ENCODE measurements around the gene ANKRD27.

ANKRD27 gene

DNA sequence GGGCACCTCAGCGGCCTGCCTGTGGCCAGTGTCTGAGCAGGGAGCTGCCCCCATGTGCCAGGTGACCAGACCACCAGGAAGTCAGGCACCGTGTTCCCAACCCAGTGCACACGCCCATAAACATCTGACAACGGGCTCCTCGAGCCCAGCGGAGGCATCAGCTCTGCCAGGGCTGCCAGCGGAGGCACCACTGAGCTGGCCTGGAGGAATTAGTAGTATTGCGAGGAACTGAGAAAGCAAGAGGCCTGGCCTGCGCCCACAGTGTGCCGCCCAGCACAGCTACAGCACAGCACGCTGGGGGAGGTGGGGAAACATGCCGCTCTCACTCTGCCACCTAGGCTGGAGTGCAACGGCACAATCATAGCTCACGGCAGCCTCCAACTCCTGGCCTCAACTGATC is 44.6 kb downstream of the ANKRD27 start:
- Histone ChIP-seq H3K9me3 (ENCODE audit: control insufficient read depth, insufficient read depth, low read depth, low read length) (no peaks in the 10 kb centered on the region), H3K27me3 (ENCODE audit: control insufficient read depth, insufficient read depth, low read length) (no peaks in the 10 kb centered on the region), H3K36me3 (ENCODE audit: control insufficient read depth, insufficient read depth, low read length) (peaks cover 61% of the 10 kb centered on the region), H3K27ac (ENCODE audit: low read depth, low read length) (no peak overlapping the region), H3K4me1 (ENCODE audit: control insufficient read depth, insufficient read depth, low read length) (no peaks in the 10 kb centered on the region), H3K9ac (ENCODE audit: low read length) (no peak overlapping the region), H3K4me3 (ENCODE audit: low read depth, low read length) (no peak overlapping the region)

DNA sequence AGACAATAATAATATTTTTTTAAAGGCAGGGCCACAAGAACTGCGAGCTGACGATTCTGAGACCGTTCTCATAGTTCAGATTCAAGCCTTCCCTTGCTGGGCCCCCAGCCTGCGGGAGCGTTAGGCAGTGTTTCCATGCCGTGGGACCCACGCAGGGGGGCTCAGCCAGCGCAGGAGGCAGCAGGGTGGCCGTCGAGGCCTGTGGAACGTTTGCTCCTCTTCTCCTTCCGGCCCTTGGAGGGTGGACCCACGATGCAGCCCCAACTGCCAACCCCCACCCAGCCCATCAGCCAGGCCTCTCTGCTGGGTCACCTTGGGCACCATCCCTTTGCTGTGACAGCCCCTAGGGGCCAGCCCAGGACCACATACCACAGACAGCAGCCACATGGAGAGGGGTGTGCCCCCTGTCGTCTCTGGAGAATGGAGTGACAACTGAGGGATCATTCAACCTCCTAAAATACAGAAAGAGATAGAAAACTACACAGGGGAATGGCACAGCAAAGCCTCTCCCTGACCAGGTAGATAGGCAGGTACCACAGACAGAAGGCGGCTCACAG is 47.2 kb downstream of the ANKRD27 start:
- Histone ChIP-seq H3K36me3 (ENCODE audit: control insufficient read depth, insufficient read depth, low read length) (peaks cover 71% of the 10 kb centered on the region), H3K9me3 (ENCODE audit: control insufficient read depth, insufficient read depth, low read depth, low read length) (no peaks in the 10 kb centered on the region), H3K27ac (ENCODE audit: low read depth, low read length) (no peak overlapping the region), H3K4me1 (ENCODE audit: control insufficient read depth, insufficient read depth, low read length) (no peaks in the 10 kb centered on the region), H3K27me3 (ENCODE audit: control insufficient read depth, insufficient read depth, low read length) (no peaks in the 10 kb centered on the region), H3K4me3 (ENCODE audit: low read depth, low read length) (no peak overlapping the region), H3K9ac (ENCODE audit: low read length) (no peak overlapping the region)

DNA sequence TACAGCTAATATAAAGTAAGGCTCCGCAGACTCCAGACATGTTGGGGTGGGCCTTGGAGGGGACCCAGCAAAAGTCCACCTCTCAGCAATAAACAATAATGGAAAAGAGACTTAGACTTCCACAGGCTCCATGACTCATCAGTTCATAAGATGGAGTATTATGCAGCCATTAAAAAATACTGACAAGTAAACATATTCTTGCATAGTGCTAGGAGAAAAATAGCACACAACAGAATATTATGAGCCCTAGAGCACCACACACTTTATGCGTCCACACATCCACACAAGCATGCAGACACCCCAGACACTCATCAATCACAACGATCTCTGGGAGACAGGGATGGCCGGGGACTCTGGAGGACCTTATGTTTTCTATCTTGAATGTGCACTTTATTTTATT is 48.0 kb downstream of the ANKRD27 start:
- H3K9me3 ChIP-seq (ENCODE audit: control insufficient read depth, insufficient read depth, low read depth, low read length), result no peaks in the 10 kb centered on the region
- H3K4me3 ChIP-seq (ENCODE audit: low read depth, low read length), result no peak overlapping the region
- no peaks in the 10 kb centered on the region for H3K27me3 ChIP-seq (ENCODE audit: control insufficient read depth, insufficient read depth, low read length)
- no peak overlapping the region for H3K27ac ChIP-seq (ENCODE audit: low read depth, low read length)
- no peaks in the 10 kb centered on the region for H3K4me1 ChIP-seq (ENCODE audit: control insufficient read depth, insufficient read depth, low read length)
- H3K9ac ChIP-seq (ENCODE audit: low read length), result no peak overlapping the region
- H3K36me3 ChIP-seq (ENCODE audit: control insufficient read depth, insufficient read depth, low read length), result peaks cover 78% of the 10 kb centered on the region

GRCh38 chr19:32624410-32624809 is 50.6 kb downstream of the ANKRD27 start:
- Histone ChIP-seq H3K9me3 (ENCODE audit: control insufficient read depth, insufficient read depth, low read depth, low read length) (no peaks in the 10 kb centered on the region), H3K4me3 (ENCODE audit: low read depth, low read length) (no peak overlapping the region), H3K27ac (ENCODE audit: low read depth, low read length) (no peak overlapping the region), H3K9ac (ENCODE audit: low read length) (no peak overlapping the region), H3K36me3 (ENCODE audit: control insufficient read depth, insufficient read depth, low read length) (peaks cover 74% of the 10 kb centered on the region), H3K4me1 (ENCODE audit: control insufficient read depth, insufficient read depth, low read length) (no peaks in the 10 kb centered on the region), H3K27me3 (ENCODE audit: control insufficient read depth, insufficient read depth, low read length) (no peaks in the 10 kb centered on the region)

DNA sequence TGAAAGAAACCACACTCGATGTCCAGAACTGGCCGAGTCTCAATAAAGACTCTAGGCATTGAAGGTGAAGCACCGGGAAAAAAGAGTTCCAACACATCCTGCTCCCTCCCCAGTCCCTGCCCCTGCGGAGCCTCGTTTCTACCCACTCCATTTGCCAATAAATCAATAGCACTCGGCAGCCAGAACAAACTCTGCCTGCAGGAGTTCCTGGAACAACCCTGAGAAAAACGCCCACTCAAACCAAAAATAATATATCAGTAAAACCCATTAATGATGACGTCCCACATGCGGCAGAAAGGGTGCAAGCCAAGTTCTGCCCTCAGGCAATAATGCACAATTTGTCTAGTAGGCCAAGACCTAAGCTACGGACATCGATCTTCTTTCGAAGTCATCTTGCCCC is 53.0 kb downstream of the ANKRD27 start:
- H3K27me3 ChIP-seq (ENCODE audit: control insufficient read depth, insufficient read depth, low read length), result no peaks in the 10 kb centered on the region
- H3K36me3 ChIP-seq (ENCODE audit: control insufficient read depth, insufficient read depth, low read length), result peaks cover 71% of the 10 kb centered on the region
- H3K4me1 ChIP-seq (ENCODE audit: control insufficient read depth, insufficient read depth, low read length), result no peaks in the 10 kb centered on the region
- no peak overlapping the region for H3K4me3 ChIP-seq (ENCODE audit: low read depth, low read length)
- no peaks in the 10 kb centered on the region for H3K9me3 ChIP-seq (ENCODE audit: control insufficient read depth, insufficient read depth, low read depth, low read length)
- H3K9ac ChIP-seq (ENCODE audit: low read length), result no peak overlapping the region
- no peak overlapping the region for H3K27ac ChIP-seq (ENCODE audit: low read depth, low read length)

DNA sequence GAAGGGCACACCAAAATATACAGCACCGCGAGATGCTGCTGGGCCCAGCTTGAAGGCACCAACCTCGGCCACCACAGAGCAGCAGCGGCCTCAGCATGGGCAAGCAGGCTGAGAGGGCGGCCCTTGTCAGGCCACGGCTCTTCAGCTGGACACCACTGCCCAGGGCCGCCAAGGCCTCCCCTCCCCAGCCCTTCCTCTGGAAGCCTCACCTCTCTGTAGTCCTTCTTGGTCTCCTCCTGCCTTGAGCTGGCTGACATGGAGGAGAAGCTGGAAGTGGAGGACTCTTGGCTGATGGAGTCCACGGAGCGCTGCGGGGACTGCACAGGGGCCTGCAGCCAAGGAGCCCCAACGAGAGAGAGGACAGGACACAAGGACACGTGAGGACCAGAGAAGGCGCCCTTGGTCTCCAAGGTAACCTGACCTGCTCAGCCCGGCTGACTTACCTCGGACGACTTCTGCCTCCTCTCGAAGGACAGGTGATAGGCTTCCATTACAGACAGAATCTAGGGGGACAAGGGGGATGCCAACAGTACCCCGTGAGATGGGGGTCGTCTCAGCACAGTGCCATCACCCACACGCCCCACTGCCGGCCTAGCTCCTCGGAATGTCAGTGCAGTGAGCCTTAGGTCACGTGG is 55.8 kb downstream of the ANKRD27 start:
- H3K27me3 ChIP-seq (ENCODE audit: control insufficient read depth, insufficient read depth, low read length), result no peaks in the 10 kb centered on the region
- peaks cover 80% of the 10 kb centered on the region for H3K36me3 ChIP-seq (ENCODE audit: control insufficient read depth, insufficient read depth, low read length)
- no peak overlapping the region for H3K9ac ChIP-seq (ENCODE audit: low read length)
- no peak overlapping the region for H3K4me3 ChIP-seq (ENCODE audit: low read depth, low read length)
- no peaks in the 10 kb centered on the region for H3K4me1 ChIP-seq (ENCODE audit: control insufficient read depth, insufficient read depth, low read length)
- no peak overlapping the region for H3K27ac ChIP-seq (ENCODE audit: low read depth, low read length)
- no peaks in the 10 kb centered on the region for H3K9me3 ChIP-seq (ENCODE audit: control insufficient read depth, insufficient read depth, low read depth, low read length)

- no peak overlapping the region for H3K4me3 ChIP-seq (ENCODE audit: low read depth, low read length)
- H3K27me3 ChIP-seq (ENCODE audit: control insufficient read depth, insufficient read depth, low read length), result no peaks in the 10 kb centered on the region
- no peak overlapping the region for H3K27ac ChIP-seq (ENCODE audit: low read depth, low read length)
- H3K4me1 ChIP-seq (ENCODE audit: control insufficient read depth, insufficient read depth, low read length), result no peaks in the 10 kb centered on the region
- H3K36me3 ChIP-seq (ENCODE audit: control insufficient read depth, insufficient read depth, low read length), result peaks cover 74% of the 10 kb centered on the region
- H3K9me3 ChIP-seq (ENCODE audit: control insufficient read depth, insufficient read depth, low read depth, low read length), result no peaks in the 10 kb centered on the region
- no peak overlapping the region for H3K9ac ChIP-seq (ENCODE audit: low read length)
Observed at GRCh38 chr19:32615569-32615968, 59.4 kb downstream of the ANKRD27 start.

DNA sequence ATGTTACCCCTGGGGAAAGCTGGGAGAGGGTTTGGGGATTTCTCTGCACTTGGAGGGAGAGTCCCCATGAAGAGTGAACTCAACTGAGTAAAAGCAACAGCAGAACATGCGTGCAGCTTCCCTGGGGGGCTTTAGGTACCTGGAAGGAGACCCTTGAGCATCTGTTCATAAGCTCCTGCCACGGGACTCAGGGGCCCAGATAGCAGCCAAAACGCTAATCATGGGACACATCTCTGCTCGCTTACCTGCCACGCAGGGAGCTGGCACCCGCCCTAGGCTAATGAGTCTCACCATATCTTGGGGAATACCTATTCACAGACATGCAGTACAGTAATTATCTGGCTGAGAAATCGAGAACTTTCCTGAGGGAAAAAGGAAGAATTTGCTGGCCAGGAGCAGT is 60.1 kb downstream of the ANKRD27 start:
- H3K4me1 ChIP-seq (ENCODE audit: control insufficient read depth, insufficient read depth, low read length), result no peaks in the 10 kb centered on the region
- H3K27me3 ChIP-seq (ENCODE audit: control insufficient read depth, insufficient read depth, low read length), result no peaks in the 10 kb centered on the region
- H3K36me3 ChIP-seq (ENCODE audit: control insufficient read depth, insufficient read depth, low read length), result peaks cover 71% of the 10 kb centered on the region
- no peak overlapping the region for H3K4me3 ChIP-seq (ENCODE audit: low read depth, low read length)
- no peak overlapping the region for H3K27ac ChIP-seq (ENCODE audit: low read depth, low read length)
- no peaks in the 10 kb centered on the region for H3K9me3 ChIP-seq (ENCODE audit: control insufficient read depth, insufficient read depth, low read depth, low read length)
- no peak overlapping the region for H3K9ac ChIP-seq (ENCODE audit: low read length)

DNA sequence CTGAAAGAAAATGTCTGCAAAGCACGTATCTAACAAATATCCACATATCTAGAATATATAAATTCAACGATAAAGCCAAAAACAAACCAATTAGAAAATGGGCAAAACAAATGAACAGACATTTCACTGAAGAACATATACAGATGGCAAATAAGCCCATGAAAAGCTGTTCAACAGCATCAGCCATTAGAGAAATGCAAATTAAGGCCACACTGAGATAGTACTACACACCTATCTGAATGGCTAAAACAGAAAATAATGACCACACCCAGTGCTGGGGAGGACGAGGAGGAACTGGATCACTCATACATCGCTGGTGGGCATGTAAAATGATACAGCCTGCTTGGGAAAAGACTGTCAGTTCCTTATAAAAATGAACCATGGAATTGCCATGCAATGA is 62.0 kb downstream of the ANKRD27 start:
- Histone ChIP-seq H3K9ac (ENCODE audit: low read length) (no peak overlapping the region), H3K27ac (ENCODE audit: low read depth, low read length) (no peak overlapping the region), H3K9me3 (ENCODE audit: control insufficient read depth, insufficient read depth, low read depth, low read length) (no peaks in the 10 kb centered on the region), H3K4me1 (ENCODE audit: control insufficient read depth, insufficient read depth, low read length) (no peaks in the 10 kb centered on the region), H3K4me3 (ENCODE audit: low read depth, low read length) (no peak overlapping the region), H3K36me3 (ENCODE audit: control insufficient read depth, insufficient read depth, low read length) (peaks cover 57% of the 10 kb centered on the region), H3K27me3 (ENCODE audit: control insufficient read depth, insufficient read depth, low read length) (no peaks in the 10 kb centered on the region)

- H3K4me3 ChIP-seq (ENCODE audit: low read depth, low read length), result no peak overlapping the region
- H3K27ac ChIP-seq (ENCODE audit: low read depth, low read length), result no peak overlapping the region
- H3K9ac ChIP-seq (ENCODE audit: low read length), result no peak overlapping the region
- no peaks in the 10 kb centered on the region for H3K4me1 ChIP-seq (ENCODE audit: control insufficient read depth, insufficient read depth, low read length)
- H3K27me3 ChIP-seq (ENCODE audit: control insufficient read depth, insufficient read depth, low read length), result no peaks in the 10 kb centered on the region
- H3K9me3 ChIP-seq (ENCODE audit: control insufficient read depth, insufficient read depth, low read depth, low read length), result no peaks in the 10 kb centered on the region
- peaks cover 58% of the 10 kb centered on the region for H3K36me3 ChIP-seq (ENCODE audit: control insufficient read depth, insufficient read depth, low read length)
Observed at GRCh38 chr19:32611161-32611560, 63.8 kb downstream of the ANKRD27 start.

DNA sequence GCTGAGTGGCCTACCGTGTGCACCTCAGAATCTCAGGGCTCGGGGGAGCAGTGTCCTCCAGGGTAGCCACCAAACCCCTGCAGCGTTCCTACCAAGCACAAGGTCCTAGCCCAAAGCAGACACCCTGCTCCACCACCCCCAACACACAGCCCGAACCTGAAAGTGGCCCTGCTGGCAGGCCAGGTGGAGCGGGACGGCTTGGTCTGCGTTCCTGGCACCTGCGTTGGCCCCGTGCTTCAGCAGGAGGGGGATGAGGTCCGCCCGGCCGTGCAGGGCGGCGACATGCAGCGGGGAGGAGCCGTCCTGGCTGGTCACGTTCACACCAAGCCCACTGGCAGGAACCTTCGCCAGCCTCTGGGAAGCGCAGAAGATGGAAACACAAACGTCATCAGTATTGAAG is 67.5 kb downstream of the ANKRD27 start:
- Histone ChIP-seq H3K4me3 (ENCODE audit: low read depth, low read length) (no peak overlapping the region), H3K36me3 (ENCODE audit: control insufficient read depth, insufficient read depth, low read length) (peaks cover 60% of the 10 kb centered on the region), H3K27ac (ENCODE audit: low read depth, low read length) (no peak overlapping the region), H3K9me3 (ENCODE audit: control insufficient read depth, insufficient read depth, low read depth, low read length) (no peaks in the 10 kb centered on the region), H3K27me3 (ENCODE audit: control insufficient read depth, insufficient read depth, low read length) (no peaks in the 10 kb centered on the region), H3K4me1 (ENCODE audit: control insufficient read depth, insufficient read depth, low read length) (no peaks in the 10 kb centered on the region), H3K9ac (ENCODE audit: low read length) (no peak overlapping the region)
